CD4-positive, alpha-beta T cell treated with Interleukin-12 subunit alpha and Interleukin-12 subunit beta, for 1 hour (primary cell): ENCODE data around the gene NIPSNAP2.
A peak's percentile ranks its signal among the peaks of the same experiment; 100 is the strongest.
"Not testable (repeated sequence)": the region's sequence is repeated elsewhere in the genome, so short reads cannot be mapped to it uniquely, and the experiment has no call there.

ENCODE experiments used
- DNase-seq: peaks from one replicate; pipeline ENCODE4 v3.0.0-alpha.2; 2020

NIPSNAP2 gene

GRCh38 chr7:55977831-55978230 lies 13.4 kb downstream of the NIPSNAP2 start:
- DNase-seq: no peak

GRCh38 chr7:55980266-55980665 lies 15.9 kb downstream of the NIPSNAP2 start:
- DNase-seq: no peak

DNA sequence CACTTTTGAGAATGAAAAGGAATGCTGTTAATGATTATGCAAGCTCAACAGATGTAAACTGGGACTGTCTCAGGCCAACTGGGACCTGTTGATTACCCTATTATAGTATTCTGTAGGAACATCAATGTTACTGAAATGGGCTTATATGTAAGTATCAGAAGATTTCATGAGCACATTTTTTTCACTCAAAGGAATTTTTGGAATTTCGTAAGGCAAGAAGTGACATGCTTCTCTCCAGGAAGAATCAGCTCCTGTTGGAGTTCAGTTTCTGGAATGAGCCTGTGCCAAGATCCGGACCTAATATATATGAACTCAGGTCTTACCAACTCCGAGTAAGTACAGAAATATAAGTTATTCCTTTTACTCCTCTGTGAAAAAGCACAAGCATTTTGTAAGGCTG lies 19.2 kb downstream of the NIPSNAP2 start:
- no peak for DNase-seq

GRCh38 chr7:55992346-55992745 lies 28.0 kb downstream of the NIPSNAP2 start:
- DNase-seq: no peak

DNA sequence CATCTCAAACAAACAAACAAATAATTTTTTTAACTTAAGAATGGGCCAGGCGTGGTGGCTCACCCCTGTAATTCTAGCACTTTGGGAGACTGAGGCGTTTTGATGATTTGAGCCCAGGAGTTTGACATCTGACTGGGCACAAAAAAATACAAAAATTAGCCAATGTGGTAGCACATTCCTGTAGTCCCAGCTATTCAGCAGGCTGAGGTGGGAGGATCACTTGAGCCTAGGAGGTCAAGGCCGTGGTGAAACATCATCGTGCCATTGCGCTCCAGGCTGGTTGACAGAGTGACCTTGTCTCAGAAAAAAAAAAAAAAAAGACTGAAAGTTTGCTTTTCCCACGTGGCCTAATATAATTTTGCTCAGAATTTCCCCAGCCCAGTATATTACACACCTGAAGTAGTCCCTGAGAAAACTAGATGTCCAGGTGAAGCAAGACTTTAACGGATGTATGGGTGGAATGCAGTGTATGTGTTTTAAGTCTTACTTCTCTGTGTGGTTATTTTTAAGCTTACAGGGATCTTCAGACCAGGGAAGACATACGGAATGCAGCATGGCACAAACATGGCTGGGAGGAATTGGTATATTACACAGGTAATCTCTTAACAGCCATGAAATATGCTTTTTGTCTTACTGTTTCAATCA lies 32.6 kb downstream of the NIPSNAP2 start:
- DNase-seq: no peak

- no peak for DNase-seq
Measured at GRCh38 chr7:56003749-56004148, 39.4 kb downstream of the NIPSNAP2 start.

DNA sequence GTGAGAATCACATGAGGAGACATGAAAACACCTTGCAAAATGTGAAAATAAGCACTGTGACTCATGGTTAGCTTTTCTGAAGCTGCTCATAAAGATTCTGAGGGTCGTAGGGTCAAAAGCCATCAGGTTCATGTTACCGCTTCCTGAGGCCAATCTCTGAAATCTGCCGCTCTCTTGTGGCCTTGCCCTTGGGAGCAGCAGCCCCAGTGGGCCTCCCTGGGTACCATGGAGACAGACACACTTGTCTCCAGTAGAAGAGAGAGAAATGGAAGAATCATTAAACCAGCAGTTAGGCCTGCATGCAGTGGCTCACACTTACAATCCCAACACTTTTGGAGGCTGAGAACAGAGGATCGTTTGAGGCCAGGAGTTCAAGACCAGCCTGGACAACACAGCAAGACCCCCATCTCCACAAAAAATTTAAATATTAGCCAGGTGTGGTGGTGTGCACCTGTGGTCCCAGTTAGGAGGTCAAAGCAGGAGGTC lies 42.8 kb downstream of the NIPSNAP2 start:
- no peak for DNase-seq

GRCh38 chr7:56007891-56008290 lies 43.5 kb downstream of the NIPSNAP2 start:
- no peak for DNase-seq

- no peak for DNase-seq
Measured at GRCh38 chr7:56009695-56010094, 45.3 kb downstream of the NIPSNAP2 start.

DNA sequence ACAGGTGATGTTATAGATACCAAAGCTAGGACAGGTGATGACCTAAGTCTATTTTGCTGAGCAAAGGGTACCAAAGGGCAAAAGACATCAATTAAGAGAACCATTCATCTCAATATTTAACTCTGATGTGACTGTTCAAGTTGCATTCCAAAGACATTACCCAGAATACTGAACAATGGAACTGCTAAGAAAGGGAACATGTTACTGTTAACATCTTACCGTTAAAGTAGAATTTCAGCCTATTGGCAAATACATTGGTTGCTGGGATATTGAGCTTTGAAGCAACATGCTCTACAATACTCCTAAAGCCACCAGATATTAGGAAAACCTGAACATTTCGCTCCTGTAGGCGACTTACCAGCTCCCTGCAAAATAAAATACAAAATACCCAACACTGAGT lies 52.6 kb downstream of the NIPSNAP2 start:
- not testable (repeated sequence) for DNase-seq

GRCh38 chr7:56019501-56019900 lies 55.1 kb downstream of the NIPSNAP2 start:
- no peak for DNase-seq

GRCh38 chr7:56023500-56023899 lies 59.1 kb downstream of the NIPSNAP2 start:
- DNase-seq: no peak

- no peak for DNase-seq
Measured at GRCh38 chr7:56026538-56026937, 62.2 kb downstream of the NIPSNAP2 start.

GRCh38 chr7:56028942-56029630 lies 64.7 kb downstream of the NIPSNAP2 start:
- DNase-seq: no peak

DNA sequence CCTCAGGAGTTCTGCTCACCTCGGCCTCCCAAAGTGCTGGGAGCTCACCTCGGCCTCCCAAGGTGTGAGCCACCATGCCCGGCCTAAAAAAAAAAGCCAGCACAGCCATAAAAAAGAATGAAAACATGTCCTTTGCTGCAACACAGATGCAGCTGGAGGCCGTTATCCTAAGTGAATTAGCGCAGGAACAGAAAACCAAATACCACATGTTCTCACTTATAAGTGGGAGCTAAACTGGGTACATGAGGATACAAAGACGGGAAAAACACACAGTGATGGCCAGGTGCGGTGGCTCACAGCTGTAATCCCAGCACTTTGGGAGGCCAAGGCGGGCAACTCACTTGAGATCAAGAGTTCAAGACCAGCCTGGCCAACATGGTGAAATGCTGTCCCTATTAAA lies 66.0 kb downstream of the NIPSNAP2 start:
- DNase-seq: no peak

DNA sequence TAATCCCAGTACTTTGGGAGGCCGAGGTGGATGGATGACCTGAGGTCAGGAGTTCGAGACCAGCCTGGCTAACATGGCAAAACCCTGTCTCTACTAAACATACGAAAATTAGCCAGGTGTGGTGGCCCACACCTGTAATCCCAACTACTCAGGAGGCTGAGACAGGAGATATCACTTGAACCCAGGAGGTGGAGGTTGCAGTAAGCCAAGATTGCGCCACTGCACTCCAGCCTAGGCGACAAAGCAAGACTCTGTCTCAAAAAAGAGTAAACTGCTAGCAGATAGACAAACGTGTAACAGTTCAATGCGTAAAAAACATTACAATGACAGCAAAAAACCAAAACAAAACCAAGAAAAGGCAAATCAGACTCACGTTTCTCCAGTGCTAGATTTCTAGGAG lies 67.2 kb downstream of the NIPSNAP2 start:
- not testable (repeated sequence) for DNase-seq

- not testable (repeated sequence) for DNase-seq
Measured at GRCh38 chr7:56032578-56032977, 68.2 kb downstream of the NIPSNAP2 start.

- DNase-seq: peak; percentile 78
Measured at GRCh38 chr7:56033671-56034432, 69.5 kb downstream of the NIPSNAP2 start.

DNA sequence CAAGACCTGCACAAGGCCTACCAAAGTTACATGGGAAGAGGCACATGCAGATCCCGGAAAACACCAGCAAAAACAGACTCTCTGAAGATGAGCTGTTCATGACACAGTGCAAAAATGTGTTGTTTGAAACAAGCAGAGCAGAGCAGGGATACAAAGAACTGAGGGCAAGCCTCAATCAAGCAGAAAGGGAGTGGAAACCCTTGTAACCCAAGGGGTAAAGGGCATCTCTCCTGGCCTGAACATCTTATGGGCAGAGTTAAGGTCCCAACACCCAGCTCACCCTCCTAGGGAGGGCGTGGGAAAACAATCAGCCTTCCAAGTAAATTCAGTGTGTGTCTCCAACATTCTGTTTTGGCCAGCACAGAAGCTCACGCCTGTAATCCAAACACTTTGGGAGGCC lies 76.3 kb downstream of the NIPSNAP2 start:
- DNase-seq: no peak

GRCh38 chr7:56045758-56046157 lies 81.4 kb downstream of the NIPSNAP2 start:
- not testable (repeated sequence) for DNase-seq

GRCh38 chr7:56046721-56047445 lies 82.5 kb downstream of the NIPSNAP2 start:
- no peak for DNase-seq

- DNase-seq: not testable (repeated sequence)
Measured at GRCh38 chr7:56047446-56048116, 83.2 kb downstream of the NIPSNAP2 start.

- DNase-seq: no peak
Measured at GRCh38 chr7:56048245-56048644, 83.9 kb downstream of the NIPSNAP2 start.
